ENCODE results near the gene CDX2.

GRCh38 chr13:27991881-27992280 lies 22.8 kb upstream of the CDX2 start:
- no peak for TF ChIP-seq GATA2 (IDR thresholded peaks at IDR 0.05; ENCODE audit: low read depth, low read length)
- no peak for TF ChIP-seq GATA3 (IDR thresholded peaks at IDR 0.05; ENCODE audit: low read depth, low read length)
